SK-N-MC (cell line): ENCODE measurements around the gene TMED7.

Experiments
- DNase-seq: peaks from one replicate; pipeline ENCODE4 v3.0.0-alpha.2; 2011; ENCODE audit warnings: low read depth, low spot score
- H3K27ac ChIP-seq: fragments of 200-600 bp; sonication (generic); 2 replicates; pipeline ENCODE4 v1.5.1; 2016; ENCODE audit warnings: mixed run types
- H3K36me3 ChIP-seq: fragments of 200-600 bp; sonication (generic); 2 replicates; pipeline ENCODE4 v1.6.1; 2017; ENCODE audit warnings: antibody characterized with exemption, low read length, mixed read lengths; ENCODE audit not compliant: insufficient read depth
- H3K4me3 ChIP-seq: fragments of 200-600 bp; sonication (generic); 2 replicates; pipeline ENCODE4 v1.5.1; 2016
- H3K9ac ChIP-seq: fragments of 200-600 bp; sonication (generic); 2 replicates; pipeline ENCODE4 v1.8.0; 2017; ENCODE audit warnings: mixed run types, mixed read lengths; ENCODE audit not compliant: insufficient read length
- H3K9me3 ChIP-seq: fragments of 200-600 bp; sonication (generic); 2 replicates; pipeline ENCODE4 v1.6.1; 2017; ENCODE audit warnings: low read depth, mild to moderate bottlenecking, antibody characterized with exemption, low read length, moderate library complexity, mixed read lengths
- EZH2 ChIP-seq: fragments of 200-600 bp; sonication (generic); IDR thresholded peaks from one replicate; pipeline ENCODE4 v1.6.1; 2017; ENCODE audit warnings: antibody characterized with exemption
- FOXP2 ChIP-seq: optimal IDR thresholded peaks from 2 replicates; pipeline ENCODE3; 2011; ENCODE audit warnings: mild to moderate bottlenecking, moderate library complexity; ENCODE audit not compliant: insufficient read depth; ENCODE audit errors: extremely low read length, control extremely low read depth
- POLR2AphosphoS5 ChIP-seq: IDR thresholded peaks from 2 replicates; pipeline ENCODE4 v1.6.1; 2012; ENCODE audit warnings: mild to moderate bottlenecking, low read depth, low read length, borderline replicate concordance

TMED7 gene

DNA sequence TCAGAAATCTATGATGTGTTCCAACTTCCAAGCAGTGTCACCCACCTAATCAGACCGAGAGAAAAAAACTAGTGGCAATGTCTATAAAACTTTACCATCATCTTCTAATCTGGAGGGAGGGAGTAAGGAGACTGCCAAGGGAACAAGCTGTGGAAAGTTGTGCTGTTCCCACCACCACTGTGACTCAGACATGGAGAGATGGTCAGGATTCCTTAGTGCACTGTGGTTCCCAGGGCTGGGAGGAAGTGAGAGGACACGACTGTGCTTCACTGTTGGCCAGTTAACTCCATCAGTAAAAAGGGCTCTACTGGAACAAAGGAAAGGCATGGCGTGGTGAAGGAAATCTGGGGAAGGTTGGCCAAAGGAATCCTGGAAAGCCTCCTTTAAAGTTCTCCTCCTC lies 42.4 kb downstream of the TMED7 start:
- H3K9ac ChIP-seq = no peak overlapping the region
- no peak overlapping the region for H3K27ac ChIP-seq
- no peak for DNase-seq

GRCh38 chr5:115580941-115581340 lies 44.9 kb downstream of the TMED7 start:
- Histone ChIP-seq H3K9me3 (no peaks in the 10 kb centered on the region; the same call in 1 of the 2 replicates), H3K36me3 (no peaks in the 10 kb centered on the region), H3K9ac (no peak overlapping the region), H3K27ac (no peak overlapping the region), H3K4me3 (no peak overlapping the region)
- no peak for TF ChIP-seq POLR2AphosphoS5
- TF ChIP-seq FOXP2 = no peak
- no peak for TF ChIP-seq EZH2
- DNase-seq = no peak

More for the DNA sequence above, 42.4 kb downstream of the TMED7 start:
- no peak overlapping the region for H3K4me3 ChIP-seq
- no peaks in the 10 kb centered on the region for H3K9me3 ChIP-seq
- no peak for TF ChIP-seq EZH2
- TF ChIP-seq FOXP2 = no peak
- TF ChIP-seq POLR2AphosphoS5 = no peak
- no peaks in the 10 kb centered on the region for H3K36me3 ChIP-seq

GRCh38 chr5:115579747-115580173 lies 46.1 kb downstream of the TMED7 start:
- H3K9ac ChIP-seq = no peak overlapping the region
- no peak for DNase-seq
- no peaks in the 10 kb centered on the region; the same call in 1 of the 2 replicates for H3K9me3 ChIP-seq
- peak overlapping the region; percentile 15 for H3K4me3 ChIP-seq
- H3K27ac ChIP-seq = peak overlapping the region; percentile 49
- no peaks in the 10 kb centered on the region for H3K36me3 ChIP-seq
- TF ChIP-seq EZH2 (no peak), POLR2AphosphoS5 (no peak), FOXP2 (no peak)

- H3K9ac ChIP-seq = no peak overlapping the region
- TF ChIP-seq FOXP2 (no peak), EZH2 (no peak), POLR2AphosphoS5 (no peak)
Measured at GRCh38 chr5:115579216-115579615, 46.6 kb downstream of the TMED7 start.

GRCh38 chr5:115578657-115579056 lies 47.2 kb downstream of the TMED7 start:
- Histone ChIP-seq H3K36me3 (no peaks in the 10 kb centered on the region), H3K9ac (no peak overlapping the region), H3K9me3 (no peaks in the 10 kb centered on the region; the same call in 1 of the 2 replicates), H3K4me3 (no peak overlapping the region), H3K27ac (no peak overlapping the region)
- TF ChIP-seq FOXP2 (no peak), POLR2AphosphoS5 (no peak), EZH2 (no peak)
- DNase-seq = no peak

More at GRCh38 chr5:115579216-115579615, 46.6 kb downstream of the TMED7 start:
- no peaks in the 10 kb centered on the region; the same call in 1 of the 2 replicates for H3K9me3 ChIP-seq
- DNase-seq = no peak
- H3K4me3 ChIP-seq = peak overlapping the region; percentile 15; the same call in 1 of the 2 replicates
- peak overlapping the region; percentile 49; the same call in 1 of the 2 replicates for H3K27ac ChIP-seq
- H3K36me3 ChIP-seq = no peaks in the 10 kb centered on the region

GRCh38 chr5:115577741-115578140 lies 48.1 kb downstream of the TMED7 start:
- no peak for DNase-seq
- TF ChIP-seq EZH2 (no peak), POLR2AphosphoS5 (no peak), FOXP2 (no peak)

DNA sequence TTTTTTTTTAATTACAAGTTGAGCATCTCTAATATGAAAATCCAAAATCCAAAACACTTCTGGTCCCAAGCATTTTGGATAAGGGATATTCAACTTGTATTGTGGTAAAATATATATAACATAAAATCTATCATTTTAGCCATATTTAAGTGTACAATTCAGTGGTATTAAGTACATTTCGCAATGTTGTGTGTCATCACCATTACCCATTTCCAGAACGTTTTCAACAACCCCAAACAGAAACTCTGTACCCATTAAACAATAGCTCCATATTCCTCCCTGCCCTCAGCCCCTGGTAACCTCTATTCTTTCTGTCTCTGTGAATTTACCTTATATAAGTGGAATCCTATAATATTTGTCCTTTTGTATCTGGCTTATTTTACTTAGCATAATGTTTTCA lies 48.5 kb downstream of the TMED7 start:
- Histone ChIP-seq H3K4me3 (no peak overlapping the region), H3K9ac (no peak overlapping the region), H3K36me3 (no peaks in the 10 kb centered on the region), H3K27ac (no peak overlapping the region), H3K9me3 (no peaks in the 10 kb centered on the region; the same call in 1 of the 2 replicates)
- TF ChIP-seq FOXP2 = no peak
- DNase-seq = no peak

More at GRCh38 chr5:115577741-115578140, 48.1 kb downstream of the TMED7 start:
- Histone ChIP-seq H3K9me3 (no peaks in the 10 kb centered on the region; the same call in 1 of the 2 replicates), H3K27ac (no peak overlapping the region), H3K36me3 (no peaks in the 10 kb centered on the region), H3K4me3 (no peak overlapping the region), H3K9ac (no peak overlapping the region)

DNA sequence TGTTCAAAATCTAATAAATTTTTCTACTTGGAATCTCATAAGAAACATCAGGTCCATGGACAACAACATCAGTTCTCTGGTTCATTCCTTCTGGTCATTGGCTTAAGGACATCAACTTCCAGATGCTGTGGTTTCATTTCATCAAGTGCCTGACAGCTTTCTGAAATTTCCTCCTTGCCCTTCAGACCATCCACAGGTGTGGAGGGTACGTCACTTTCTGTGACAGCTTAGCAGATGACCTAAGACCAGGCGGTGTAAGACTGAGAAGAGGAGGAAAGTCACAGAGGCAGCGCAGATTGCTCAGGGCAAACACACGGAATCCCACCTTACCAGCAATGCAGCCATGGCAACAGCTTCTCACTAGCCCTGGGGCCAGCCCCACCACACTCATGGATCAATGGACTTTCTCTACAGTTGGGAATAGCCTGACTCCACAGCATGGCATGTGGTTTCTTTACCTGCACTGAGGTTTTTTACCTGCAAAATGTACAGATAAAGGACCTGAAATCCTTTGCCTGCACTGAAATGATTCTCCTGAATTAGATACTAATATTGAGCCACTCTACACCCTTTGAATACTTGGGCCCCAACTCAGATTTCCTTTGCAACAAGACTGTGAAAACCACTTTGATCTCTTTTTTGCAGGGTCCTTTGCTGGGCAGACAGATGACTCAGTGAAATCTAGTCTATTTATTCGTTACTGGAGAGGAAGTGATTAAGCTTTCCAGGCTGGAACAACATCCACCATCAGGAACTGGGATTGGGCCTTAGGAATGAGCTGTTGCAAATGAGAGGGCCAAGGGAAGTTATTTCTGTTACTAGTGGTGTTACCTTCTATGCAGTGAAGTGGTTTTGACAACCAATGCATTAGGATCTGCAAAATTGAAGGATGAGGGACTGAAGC lies 50.4 kb downstream of the TMED7 start:
- Histone ChIP-seq H3K36me3 (no peaks in the 10 kb centered on the region), H3K9me3 (no peaks in the 10 kb centered on the region; the same call in 1 of the 2 replicates), H3K27ac (no peak overlapping the region), H3K4me3 (no peak overlapping the region), H3K9ac (no peak overlapping the region)
- no peak for TF ChIP-seq EZH2
- no peak for TF ChIP-seq POLR2AphosphoS5
- no peak for TF ChIP-seq FOXP2
- DNase-seq = no peak

GRCh38 chr5:115573133-115573532 lies 52.7 kb downstream of the TMED7 start:
- H3K4me3 ChIP-seq = no peak overlapping the region
- TF ChIP-seq EZH2 (no peak), FOXP2 (no peak), POLR2AphosphoS5 (no peak)
- DNase-seq = no peak
- no peak overlapping the region for H3K27ac ChIP-seq
- no peaks in the 10 kb centered on the region for H3K36me3 ChIP-seq
- no peak overlapping the region for H3K9ac ChIP-seq
- no peaks in the 10 kb centered on the region; the same call in 1 of the 2 replicates for H3K9me3 ChIP-seq

- no peak for DNase-seq
- Histone ChIP-seq H3K4me3 (no peak overlapping the region), H3K36me3 (no peaks in the 10 kb centered on the region), H3K9me3 (no peaks in the 10 kb centered on the region), H3K27ac (no peak overlapping the region), H3K9ac (no peak overlapping the region)
- TF ChIP-seq EZH2 (no peak), FOXP2 (no peak), POLR2AphosphoS5 (no peak)
Measured at GRCh38 chr5:115571441-115571878, 54.4 kb downstream of the TMED7 start.
